H1 (cell line): ENCODE data around the gene UCHL5. TPM values are rescaled to one million over a fixed set of nuclear protein-coding genes. Genes with fewer than 3 reads are reported as not detected.
A peak's percentile ranks its signal among the peaks of the same experiment; 100 is the strongest.

Experiments
- CTCF ChIA-PET: fragments of 300-600 bp; sonication (Branson Sonifier 250); formaldehyde crosslinking; loops from one replicate; lab custom pipeline; 2021; ENCODE audit not compliant: partially characterized antibody; lab: Charles Lee
- POLR2A ChIA-PET: fragments of 300-600 bp; sonication (Branson Sonifier 250); formaldehyde crosslinking; loops from one replicate; lab custom pipeline; 2021; ENCODE audit warnings: inconsistent platforms; ENCODE audit not compliant: partially characterized antibody; lab: Charles Lee
- DNase-seq, 2 experiments: peaks; one replicate each; pipeline versions ENCODE4 v3.0.0 to v3.0.0-alpha.2; 2010 to 2022; ENCODE audit warnings: low spot score in 2 of 2, low read depth in 1 of 2, mixed read lengths in 1 of 2
- FAIRE-seq: peaks from 2 replicates; lab custom pipeline; 2011; peaks lifted over from hg19 to GRCh38; lab: Jason Lieb, UNC
- H2AFZ ChIP-seq: 2 replicates; pipeline ENCODE4 v1.8.1; 2012; ENCODE audit warnings: low read length, inconsistent platforms
- H2AK5ac ChIP-seq: 2 replicates; pipeline ENCODE4 v1.6.1; 2013; ENCODE audit warnings: low read depth, low read length
- H2BK120ac ChIP-seq: replicated peaks from 2 replicates; pipeline ENCODE3; 2013; ENCODE audit warnings: low read depth, low read length, inconsistent platforms
- H2BK12ac ChIP-seq: 2 replicates; pipeline ENCODE4 v1.6.1; 2013; ENCODE audit warnings: low read depth, low read length
- H2BK15ac ChIP-seq: 2 replicates; pipeline ENCODE4 v1.6.1; 2013; ENCODE audit warnings: low read length
- H2BK20ac ChIP-seq: 2 replicates; pipeline ENCODE4 v1.6.1; 2013; ENCODE audit warnings: low read length
- H2BK5ac ChIP-seq: 2 replicates; pipeline ENCODE4 v1.6.1; 2013; ENCODE audit warnings: low read depth, low read length
- H3K14ac ChIP-seq: 2 replicates; pipeline ENCODE4 v1.6.1; 2013; ENCODE audit warnings: inconsistent platforms; ENCODE audit not compliant: insufficient read length
- H3K18ac ChIP-seq: 2 replicates; pipeline ENCODE4 v1.6.1; 2013; ENCODE audit warnings: low read length; ENCODE audit errors: extremely low read depth
- H3K23ac ChIP-seq: 2 replicates; pipeline ENCODE4 v1.6.1; 2013; ENCODE audit warnings: inconsistent platforms; ENCODE audit not compliant: insufficient read length
- H3K23me2 ChIP-seq: 2 replicates; pipeline ENCODE4 v1.6.1; 2013; ENCODE audit warnings: low read depth, low read length
- H3K27ac ChIP-seq: 2 replicates; pipeline ENCODE4 v1.6.1; 2011; ENCODE audit warnings: low read depth, low read length, inconsistent platforms
- H3K27me3 ChIP-seq, 4 experiments: replicated peaks in 1 of 4; 1 replicate in 1 of 4; 2 replicates in 3 of 4; pipeline versions ENCODE4 v1.6.1 to v1.8.1; 2011 to 2013; ENCODE audit warnings: low read length in 3 of 4, mild to moderate bottlenecking in 3 of 4, inconsistent platforms in 2 of 4, mixed read lengths in 2 of 4, moderate library complexity in 1 of 4; ENCODE audit not compliant: control insufficient read depth in 3 of 4, insufficient read depth in 3 of 4; ENCODE audit errors: extremely low read depth in 1 of 4
- H3K36me3 ChIP-seq, 4 experiments: 2 replicates each; pipeline versions ENCODE4 v1.6.1 to v1.8.1; 2011 to 2013; ENCODE audit warnings: mild to moderate bottlenecking in 4 of 4, low read length in 3 of 4, moderate library complexity in 2 of 4, control low read depth in 1 of 4, inconsistent platforms in 1 of 4; ENCODE audit not compliant: insufficient read depth in 4 of 4, control insufficient read depth in 2 of 4
- H3K4ac ChIP-seq: replicated peaks from 2 replicates; pipeline ENCODE3; 2013; ENCODE audit warnings: low read length, low read depth, mixed read lengths, inconsistent platforms; ENCODE audit not compliant: insufficient read length
- H3K4me1 ChIP-seq, 4 experiments: replicated peaks in 1 of 4; 1 replicate in 1 of 4; 2 replicates in 3 of 4; pipeline versions ENCODE4 v1.6.1 to v1.8.1; 2011 to 2013; ENCODE audit warnings: low read length in 3 of 4, inconsistent platforms in 2 of 4, mixed read lengths in 1 of 4; ENCODE audit not compliant: insufficient read depth in 4 of 4, control insufficient read depth in 3 of 4
- H3K4me2 ChIP-seq, 2 experiments: 2 replicates each; pipeline versions ENCODE4 v1.6.1 to v1.8.1; 2011 to 2013; ENCODE audit warnings: low read depth in 2 of 2, low read length in 2 of 2, control low read depth in 1 of 2, inconsistent platforms in 1 of 2, mild to moderate bottlenecking in 1 of 2; ENCODE audit not compliant: insufficient read depth in 1 of 2
- H3K4me3 ChIP-seq, 4 experiments: fragments of 200-600, 300-600 bp in 1 of 4; sonication (generic), shearing (Covaris generic), sonication (Bioruptor Twin) in 1 of 4; 2 replicates each; pipeline versions ENCODE4 v1.5.1 to v1.8.1; 2011 to 2016; ENCODE audit warnings: low read length in 4 of 4, low read depth in 3 of 4, control low read depth in 2 of 4, inconsistent platforms in 2 of 4, mild to moderate bottlenecking in 2 of 4, mixed read lengths in 1 of 4, moderate library complexity in 1 of 4; ENCODE audit not compliant: insufficient read depth in 2 of 4; ENCODE audit errors: extremely low read depth in 1 of 4
- H3K56ac ChIP-seq: replicated peaks from 2 replicates; pipeline ENCODE3; 2013; ENCODE audit warnings: low read depth, mild to moderate bottlenecking, mixed read lengths, low read length, inconsistent platforms; ENCODE audit not compliant: insufficient read length
- H3K79me1 ChIP-seq: 2 replicates; pipeline ENCODE4 v1.6.1; 2013; ENCODE audit warnings: low read depth, low read length, control low read depth
- H3K79me2 ChIP-seq, 2 experiments: 2 replicates each; pipeline versions ENCODE4 v1.6.1 to v1.8.1; 2012 to 2013; ENCODE audit warnings: low read length in 2 of 2, mild to moderate bottlenecking in 2 of 2, inconsistent platforms in 1 of 2; ENCODE audit not compliant: insufficient read depth in 2 of 2, control insufficient read depth in 1 of 2
- H3K9ac ChIP-seq, 4 experiments: replicated peaks in 1 of 4; 1 replicate in 1 of 4; 2 replicates in 3 of 4; pipeline versions ENCODE4 v1.6.1 to v1.8.1; 2011 to 2013; ENCODE audit warnings: low read depth in 3 of 4, low read length in 3 of 4, control low read depth in 2 of 4, mild to moderate bottlenecking in 2 of 4, moderate library complexity in 2 of 4, inconsistent platforms in 1 of 4; ENCODE audit errors: extremely low read depth in 1 of 4
- H3K9me3 ChIP-seq, 2 experiments: 2 replicates each; pipeline versions ENCODE4 v1.6.1 to v1.8.1; 2012 to 2013; ENCODE audit warnings: mild to moderate bottlenecking in 2 of 2, moderate library complexity in 2 of 2, control low read depth in 1 of 2, inconsistent platforms in 1 of 2, low read depth in 1 of 2, low read length in 1 of 2, mixed read lengths in 1 of 2; ENCODE audit not compliant: insufficient read depth in 2 of 2
- H4K20me1 ChIP-seq, 2 experiments: replicated peaks in 1 of 2; 2 replicates each; pipeline versions ENCODE3 to v1.8.1; 2011 to 2013; ENCODE audit warnings: inconsistent platforms in 2 of 2, low read length in 2 of 2, mild to moderate bottlenecking in 1 of 2; ENCODE audit not compliant: insufficient read depth in 2 of 2, control insufficient read depth in 1 of 2
- H4K5ac ChIP-seq: 2 replicates; pipeline ENCODE4 v1.6.1; 2013; ENCODE audit warnings: low read length, low read depth, mixed read lengths, inconsistent platforms; ENCODE audit not compliant: insufficient read length
- H4K8ac ChIP-seq: 2 replicates; pipeline ENCODE4 v1.8.0; 2013; ENCODE audit warnings: mild to moderate bottlenecking, moderate library complexity, low read length, inconsistent platforms; ENCODE audit not compliant: insufficient read depth; ENCODE audit errors: extremely low read depth
- H4K91ac ChIP-seq: replicated peaks from 2 replicates; pipeline ENCODE3; 2013; ENCODE audit warnings: low read length, mixed read lengths, inconsistent platforms; ENCODE audit not compliant: insufficient read length
- ASH2L ChIP-seq: fragments of 200-600, 300-600 bp; sonication (generic); IDR thresholded peaks from one replicate; pipeline ENCODE4 v1.7.1; 2017; ENCODE audit warnings: low read length
- HDAC6 ChIP-seq: IDR thresholded peaks from one replicate; pipeline ENCODE4 v1.7.1; 2012; ENCODE audit warnings: low read depth, mild to moderate bottlenecking, inconsistent platforms, low read length, moderate library complexity
- PHF8 ChIP-seq: fragments of 200-600 bp; sonication (generic); conservative IDR thresholded peaks from 2 replicates; pipeline ENCODE4 v1.7.1; 2012; ENCODE audit warnings: low read depth, mild to moderate bottlenecking, inconsistent platforms, low read length, moderate library complexity
- POLR2A ChIP-seq, 2 experiments: IDR thresholded peaks; 1 replicate in 1 of 2; 2 replicates in 1 of 2; pipeline ENCODE4 v1.6.1; 2011; ENCODE audit warnings: low read depth in 2 of 2, low read length in 2 of 2, mild to moderate bottlenecking in 2 of 2; ENCODE audit errors: control extremely low read depth in 1 of 2
- RFX5 ChIP-seq: IDR thresholded peaks from 2 replicates; pipeline ENCODE4 v1.6.1; 2011; ENCODE audit warnings: low read depth, low read length, improper control_type of control experiment, borderline replicate concordance
- SIX5 ChIP-seq: IDR thresholded peaks from 2 replicates; pipeline ENCODE4 v1.6.1; 2011; ENCODE audit warnings: mild to moderate bottlenecking, low read depth, low read length
- SP4 ChIP-seq: IDR thresholded peaks from 2 replicates; pipeline ENCODE4 v1.6.1; 2012; ENCODE audit warnings: low read length, inconsistent platforms
- SRF ChIP-seq: IDR thresholded peaks from 2 replicates; pipeline ENCODE4 v1.6.1; 2011; ENCODE audit warnings: mild to moderate bottlenecking, low read depth, low read length, moderate library complexity
- TAF1 ChIP-seq: IDR thresholded peaks from 2 replicates; pipeline ENCODE4 v1.6.1; 2011; ENCODE audit warnings: mild to moderate bottlenecking, low read depth, low read length
- USF2 ChIP-seq: IDR thresholded peaks from 2 replicates; pipeline ENCODE4 v1.6.1; 2011; ENCODE audit warnings: low read length, improper control_type of control experiment
- WGBS, 2 experiments: shearing (Covaris generic) in 1 of 2; methylation state at CpG; one replicate each; pipeline versions ENCODE4 v1.1.6 to v1.1.7; 2013 to 2015; ENCODE audit warnings: low lambda C conversion rate in 2 of 2, mixed read lengths in 2 of 2, inconsistent platforms in 1 of 2, low coverage in 1 of 2, missing lambda C conversion rate in 1 of 2; ENCODE audit not compliant: insufficient replicate concordance in 2 of 2, insufficient coverage in 1 of 2, insufficient read length in 1 of 2; ENCODE audit errors: extremely low coverage in 1 of 2, missing lambda C conversion rate in 1 of 2; 5-methylcytosine and 5-hydroxymethylcytosine counted together
- polyA plus RNA-seq, 7 experiments: library from polyadenylated mRNA; depleted of rRNA in 3 of 7; stranded (reverse) in 5 of 7; unstranded in 2 of 7; fragments of >200 nt in 5 of 7; fragments of 200-250 nt in 2 of 7; gene quantifications; 1 replicate in 5 of 7; 2 replicates in 1 of 7; 4 replicates in 1 of 7; pipeline versions ENCODE4 v1.2.1 to v1.2.3, GENCODE V29; 2011 to 2013; ENCODE audit warnings: missing spikeins in 2 of 7, mixed read lengths in 2 of 7
- total RNA-seq: library from RNA; stranded (reverse); fragmentation: NEBNext Ultra II Directional; extraction: Animal tissue kit (Norgen Biotek cat#: 25700); gene quantifications from 2 replicates; pipeline ENCODE4 v1.2.1, GENCODE V29; 2021

Gene UCHL5
- total and polyA plus RNA-seq, 2 of the 8 experiments (the other 6 are each of a cell fraction or from before 2014, with no cell fraction given) = 12.0 to 40.0 TPM

GRCh38 chr1:193058529-193059281 is 455 bp downstream of the UCHL5 start:
- Histone ChIP-seq H3K4me1 (peaks cover 0 to 3% (median 2%) of the 10 kb centered on the region in 4 experiments; a peak in 3 of 7 replicates), H3K4me3 (peak overlapping the region; percentile 94 to 96 (median 94)), H3K23ac (no peak overlapping the region), H2BK120ac (no peak overlapping the region), H3K9ac (peak overlapping the region; percentile 86 to 96 (median 95)), H3K14ac (no peak overlapping the region), H3K79me2 (peaks cover 15 to 88% of the 10 kb centered on the region in 2 experiments), H3K9me3 (no peaks in the 10 kb centered on the region), H2AK5ac (peak overlapping the region; percentile 45; the same call in 1 of the 2 replicates), H3K4me2 (peak overlapping the region; percentile 87 to 91), H2AFZ (peak overlapping the region; percentile 19), H3K27me3 (no peaks in the 10 kb centered on the region), H3K79me1 (peaks cover 7% of the 10 kb centered on the region; the same call in 1 of the 2 replicates), H2BK15ac (no peak overlapping the region), H4K91ac (peak overlapping the region; percentile 35), H3K36me3 (no peaks in the 10 kb centered on the region), H4K5ac (peak overlapping the region; percentile 64), H3K18ac (no peak overlapping the region; the same call in 1 of the 2 replicates), H3K4ac (peak overlapping the region; percentile 5), H4K8ac (peak overlapping the region; percentile 82; the same call in 1 of the 2 replicates), H4K20me1 (peaks cover 2 to 4% of the 10 kb centered on the region in 2 experiments), H3K23me2 (peaks cover 9% of the 10 kb centered on the region), H2BK12ac (peak overlapping the region; percentile 85), H3K56ac (peak overlapping the region; percentile 1), H3K27ac (peak overlapping the region; percentile 92), H2BK5ac (peak overlapping the region; percentile 92), H2BK20ac (no peak overlapping the region)
- CTCF ChIA-PET = interaction anchor here (0.6 to 1.7 kb wide), 8 partner anchors 9 to 581 kb away, joined by 3 to 11 read pairs (median 3); no protein-coding TSS in a partner anchor
- POLR2A ChIA-PET = interaction anchor here (0.6 to 2.2 kb wide), 18 partner anchors 10 to 583 kb away, joined by 3 to 15 read pairs (median 4); partner anchors contain the start of genes CDC73, GLRX2 and RGS2
- no peak for FAIRE-seq
- peak in 1 of 2 experiments; percentile 49 for DNase-seq
- WGBS, 2 experiments = 7% methylated on average over 37 of the region's 37 CpGs; no CpG with 5 or more reads in 1 of the 2 experiments
- TF ChIP-seq TAF1 = no peak
- TF ChIP-seq SP4 = no peak
- TF ChIP-seq SIX5 = no peak
- peak in 1 of 2 experiments; percentile 57; a peak in 1 of 3 replicates for TF ChIP-seq POLR2A (IDR thresholded peaks at IDR 0.05; ENCODE audit: control extremely low read depth in 1 of 2, low read depth in 2 of 2, low read length in 2 of 2)
- TF ChIP-seq RFX5 = no peak
- TF ChIP-seq SRF = no peak
- TF ChIP-seq ASH2L = peak; percentile 20
- TF ChIP-seq PHF8 = peak; percentile 75; the same call in 1 of the 2 replicates
- TF ChIP-seq HDAC6 = no peak
- TF ChIP-seq USF2 = no peak
